Naive thymus-derived CD4-positive, alpha-beta T cell (primary cell): ENCODE measurements around the gene TMEM144. TPM values are rescaled to one million over a fixed set of nuclear protein-coding genes. Genes with fewer than 3 reads are reported as not detected.

Source experiments
- ATAC-seq: fragments of 150-1000 bp; cut with Tn5 transposase; 2 replicates; pipeline ENCODE4 v1.10.0; 2021; ENCODE audit warnings: mild to moderate bottlenecking, moderate library complexity
- CTCF ChIA-PET: fragments of 350-600 bp; sonication (Branson Sonifier 250); formaldehyde crosslinking; loops from one replicate; lab custom pipeline; 2021; ENCODE audit warnings: antibody characterized with exemption; lab: Charles Lee
- POLR2A ChIA-PET: fragments of 350-600 bp; sonication (Branson Sonifier 250); formaldehyde crosslinking; loops from one replicate; lab custom pipeline; 2021; ENCODE audit warnings: antibody characterized with exemption, inconsistent platforms; lab: Charles Lee
- DNase-seq, 9 donors: peaks; one replicate each; pipeline versions ENCODE4 v3.0.0 to v3.0.0-alpha.2; 2020 to 2022; ENCODE audit warnings: mixed read lengths in 1 of 9
- H3K27ac ChIP-seq: one replicate; pipeline ENCODE4 v1.7.0; 2013; ENCODE audit warnings: mild to moderate bottlenecking, low read depth, low read length, moderate library complexity
- H3K27me3 ChIP-seq, 2 donors: one replicate each; pipeline ENCODE4 v1.7.0; 2013; ENCODE audit warnings: low read length in 2 of 2, mild to moderate bottlenecking in 2 of 2, moderate library complexity in 2 of 2; ENCODE audit not compliant: control insufficient read depth in 2 of 2, insufficient read depth in 2 of 2
- H3K36me3 ChIP-seq, 3 experiments: 1 replicate in 2 of 3; 2 replicates in 1 of 3; pipeline ENCODE4 v1.7.0; 2013; ENCODE audit warnings: low read length in 3 of 3, mild to moderate bottlenecking in 3 of 3, moderate library complexity in 1 of 3; ENCODE audit not compliant: insufficient read depth in 3 of 3, control insufficient read depth in 2 of 3
- H3K4me1 ChIP-seq, 2 donors: one replicate each; pipeline ENCODE4 v1.7.0; 2013; ENCODE audit warnings: low read length in 2 of 2, mild to moderate bottlenecking in 2 of 2, moderate library complexity in 1 of 2; ENCODE audit not compliant: control insufficient read depth in 2 of 2, insufficient read depth in 2 of 2
- H3K4me3 ChIP-seq: 2 replicates; pipeline ENCODE4 v1.7.0; 2013; ENCODE audit warnings: mild to moderate bottlenecking, low read length
- H3K9me3 ChIP-seq, 3 experiments: 1 replicate in 2 of 3; 2 replicates in 1 of 3; pipeline ENCODE4 v1.7.0; 2013; ENCODE audit warnings: low read length in 3 of 3; ENCODE audit not compliant: control insufficient read depth in 2 of 3
- H3K27ac Mint-ChIP-seq, 9 donors: one replicate each; pipeline ENCODE4 v1.8.0; 2020 to 2022; ENCODE audit warnings: mixed read lengths in 9 of 9, mild to moderate bottlenecking in 8 of 9, moderate library complexity in 5 of 9, inconsistent platforms in 2 of 9
- H3K27me3 Mint-ChIP-seq, 5 donors: one replicate each; pipeline ENCODE4 v1.8.0; 2021 to 2022; ENCODE audit warnings: mixed read lengths in 5 of 5, mild to moderate bottlenecking in 1 of 5
- H3K36me3 Mint-ChIP-seq, 5 donors: one replicate each; pipeline ENCODE4 v1.8.0; 2020 to 2022; ENCODE audit warnings: mixed read lengths in 5 of 5, mild to moderate bottlenecking in 3 of 5, inconsistent platforms in 1 of 5
- H3K4me1 Mint-ChIP-seq, 7 donors: one replicate each; pipeline ENCODE4 v1.8.0; 2020 to 2022; ENCODE audit warnings: mixed read lengths in 7 of 7, mild to moderate bottlenecking in 3 of 7, inconsistent platforms in 1 of 7
- H3K4me3 Mint-ChIP-seq, 10 donors: one replicate each; pipeline ENCODE4 v1.8.0; 2020 to 2022; ENCODE audit warnings: mild to moderate bottlenecking in 10 of 10, mixed read lengths in 10 of 10, moderate library complexity in 6 of 10, inconsistent platforms in 2 of 10
- H3K9me3 Mint-ChIP-seq, 11 donors: one replicate each; pipeline ENCODE4 v1.8.0; 2020 to 2022; ENCODE audit warnings: mixed read lengths in 11 of 11, mild to moderate bottlenecking in 4 of 11, inconsistent platforms in 1 of 11, moderate library complexity in 1 of 11
- intact Hi-C, 2 donors: fragments of 100-400 bp; cut with micrococcal nuclease; formaldehyde crosslinking; loops; one replicate each; pipeline ENCODE4 v1.15.1; 2023
- polyA plus RNA-seq, 2 donors: library from polyadenylated mRNA; unstranded; fragments of 300-500 nt; fragmentation: Illumina TruSeq; gene quantifications; one replicate each; pipeline ENCODE4 v1.2.3, GENCODE V29; 2021
- total RNA-seq, 6 experiments: library from RNA in 5 of 6; stranded (reverse) in 5 of 6; gene quantifications; 1 replicate in 5 of 6; 2 replicates in 1 of 6; pipeline ENCODE4 v1.2.3 and lab custom pipeline; 2021 to 2026

Gene TMEM144
- total and polyA plus RNA-seq, 7 experiments from 2014 or later = 0.34 to 3.4 (median 0.45) TPM; not detected in 3

DNA sequence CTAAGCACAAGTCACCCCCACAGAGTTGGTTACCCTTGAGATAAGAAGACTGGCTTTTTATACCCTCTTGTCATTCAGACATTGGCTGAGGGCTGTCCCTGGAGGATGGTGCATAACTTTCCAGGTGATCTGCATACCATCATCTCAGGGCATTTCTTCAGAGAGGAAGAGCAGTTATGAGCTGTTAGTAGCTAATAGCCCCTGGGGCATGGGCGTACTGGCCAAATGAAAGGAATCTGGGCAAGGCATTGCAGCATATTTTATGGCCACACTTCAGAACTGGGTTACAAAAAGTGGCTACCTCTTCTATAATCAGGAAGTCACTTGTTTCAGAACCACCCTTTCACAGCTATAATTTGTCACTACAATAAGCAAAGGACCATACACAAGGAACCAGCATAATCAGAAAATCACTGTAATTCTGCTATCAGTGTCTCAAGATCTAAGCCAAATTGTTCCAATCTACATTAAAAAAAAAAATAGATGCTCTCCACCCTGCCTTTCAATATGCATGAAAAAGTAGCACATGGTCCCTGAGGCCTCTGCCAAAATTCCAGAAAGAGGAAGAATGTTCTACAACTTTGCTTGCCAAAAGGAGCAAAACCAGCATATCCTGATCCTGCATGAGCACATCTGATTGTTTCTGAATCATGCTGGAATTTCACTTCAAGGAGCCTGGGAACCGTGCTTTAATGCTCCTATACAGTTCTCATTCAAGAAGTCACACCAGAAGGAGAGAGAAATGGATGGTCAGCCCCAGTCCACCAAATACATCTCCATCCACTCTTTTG lies 92.0 kb downstream of the TMEM144 start:
- CTCF ChIA-PET = no interaction called here
- DNase-seq (no peak), ATAC-seq (no peak)
- Mint-ChIP-seq H3K27ac (no peak overlapping the region), H3K4me3 (no peak overlapping the region), H3K9me3 (peaks cover 0 to 7% (median 0%) of the 10 kb centered on the region in 11 donors), H3K36me3 (no peaks in the 10 kb centered on the region), H3K4me1 (no peaks in the 10 kb centered on the region), H3K27me3 (peaks cover 0 to 4% (median 0%) of the 10 kb centered on the region in 5 donors)
- Histone ChIP-seq H3K4me3 (no peak overlapping the region), H3K36me3 (no peaks in the 10 kb centered on the region), H3K27me3 (no peaks in the 10 kb centered on the region), H3K9me3 (no peaks in the 10 kb centered on the region), H3K4me1 (no peaks in the 10 kb centered on the region), H3K27ac (no peak overlapping the region)
- intact Hi-C loops = no loop called here
- POLR2A ChIA-PET = no interaction called here

DNA sequence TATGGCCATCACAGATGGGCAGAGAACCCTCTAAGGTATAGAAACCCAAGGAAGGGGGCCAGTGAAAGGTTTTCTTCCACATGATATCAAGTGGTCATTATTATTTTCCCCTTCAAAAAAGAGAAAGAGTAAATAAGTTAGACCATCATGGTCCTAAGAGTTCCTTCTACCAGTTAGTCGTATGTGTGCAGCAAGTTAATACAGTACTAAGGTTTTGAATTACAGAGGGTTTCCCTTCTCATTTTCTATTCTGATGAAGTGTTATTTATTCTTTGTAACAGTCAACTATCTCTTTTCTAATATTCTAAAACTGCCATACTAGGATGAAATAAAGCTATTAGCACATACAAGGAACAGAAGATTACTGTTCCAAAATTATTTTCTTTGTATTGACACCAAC lies 94.4 kb downstream of the TMEM144 start:
- Mint-ChIP-seq H3K9me3 (peaks cover 0 to 12% (median 2%) of the 10 kb centered on the region in 11 donors), H3K27ac (no peak overlapping the region), H3K36me3 (no peaks in the 10 kb centered on the region), H3K4me3 (no peak overlapping the region), H3K4me1 (no peaks in the 10 kb centered on the region), H3K27me3 (peaks cover 0 to 4% (median 0%) of the 10 kb centered on the region in 5 donors)
- Histone ChIP-seq H3K4me1 (no peaks in the 10 kb centered on the region), H3K4me3 (no peak overlapping the region), H3K36me3 (no peaks in the 10 kb centered on the region), H3K9me3 (no peaks in the 10 kb centered on the region), H3K27ac (no peak overlapping the region), H3K27me3 (no peaks in the 10 kb centered on the region)
- ChIA-PET CTCF (no interaction called here), POLR2A (no interaction called here)
- ATAC-seq (no peak), DNase-seq (no peak)
- intact Hi-C loops = no loop called here

Other genes with a start within 250 kb of the TMEM144 start
- gene GASK1B, start 37.5 kb upstream of the TMEM144 start, total RNA-seq = 10 to 100 TPM in 1 of 5 experiments, 1 to 10 TPM in 2, under 1 TPM in 1, not detected in 1; 1.00 to 28.2 (median 1.8) TPM
- under 1 TPM; 0.06 to 0.14 TPM for gene GASK1B, start 37.5 kb upstream of the TMEM144 start, polyA plus RNA-seq